Measurements from ENCODE around the gene BCLAF3.

GRCh38 chrX:20029728-20030127, 38.9 kb upstream of the BCLAF3 start:
- TF ChIP-seq EP300 (IDR thresholded peaks at IDR 0.05): no peak
- TF ChIP-seq CTCF (IDR thresholded peaks at IDR 0.05): no peak
- no peak for TF ChIP-seq SREBF2 (IDR thresholded peaks at IDR 0.05)
- no peak for TF ChIP-seq RCOR1 (IDR thresholded peaks at IDR 0.05; ENCODE audit: low read depth, low read length)
- TF ChIP-seq PHF8 (IDR thresholded peaks at IDR 0.05; ENCODE audit: borderline replicate concordance, low read depth): no peak
- TF ChIP-seq SMC3 (IDR thresholded peaks at IDR 0.05): no peak
